GM12891 (cell line): Measurements from ENCODE around the gene NRG4.

Experiments
- POLR2A ChIP-seq: IDR thresholded peaks from 2 replicates; pipeline ENCODE4 v1.6.1; 2011; ENCODE audit warnings: low read depth, low read length, control low read depth
- POLR2AphosphoS5 ChIP-seq: IDR thresholded peaks from 2 replicates; pipeline ENCODE4 v1.6.1; 2011; ENCODE audit warnings: low read depth, low read length, control low read depth
- SPI1 ChIP-seq: IDR thresholded peaks from 2 replicates; pipeline ENCODE4 v1.6.1; 2011; ENCODE audit warnings: low read depth, low read length, control low read depth
- TAF1 ChIP-seq: IDR thresholded peaks from 2 replicates; pipeline ENCODE4 v1.6.1; 2011; ENCODE audit warnings: low read depth, low read length, control low read depth

- TF ChIP-seq POLR2A (no peak), TAF1 (no peak), SPI1 (no peak), POLR2AphosphoS5 (no peak)
Measured at GRCh38 chr15:75943713-75944215, 68.5 kb downstream of the NRG4 start.
